ENCODE measurements around the gene RXYLT1.

GRCh38 chr12:63846238-63846967 is 66.7 kb downstream of the RXYLT1 start:
- TF ChIP-seq CTCF (IDR thresholded peaks at IDR 0.05) (no peak), POLR2A (IDR thresholded peaks at IDR 0.05) (no peak)

All from heart left ventricle (tissue), 13 donors.